ENCODE results near the gene LRRK1. TPM values are rescaled to one million over a fixed set of nuclear protein-coding genes. Genes with fewer than 3 reads are reported as not detected.

Gene LRRK1
- total RNA-seq, 1 donor from 2014 or later = 21.1 TPM

DNA sequence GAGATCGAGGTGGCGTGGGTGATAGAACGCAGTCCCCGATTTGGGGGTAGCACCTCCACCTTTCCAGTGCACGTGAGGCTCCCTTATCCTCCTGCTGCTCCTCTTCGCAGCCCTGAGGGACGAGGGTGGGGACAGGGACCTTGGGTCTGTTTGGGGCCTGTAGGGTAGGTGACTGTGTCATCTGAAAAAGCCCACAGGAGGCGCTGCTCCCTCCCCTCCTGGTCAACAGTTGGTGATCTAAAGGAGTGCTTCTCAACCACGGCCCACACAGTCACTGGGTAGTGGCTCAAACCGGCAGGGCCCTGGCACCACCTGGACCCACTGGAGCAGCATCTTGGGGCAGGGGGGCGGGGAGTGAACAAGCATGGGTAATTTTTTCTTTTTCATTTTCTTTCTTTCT, 7.1 kb downstream of the LRRK1 start:
- Histone ChIP-seq H3K4me1 (no peaks in the 10 kb centered on the region), H3K4me3 (no peak overlapping the region), H3K9me3 (no peaks in the 10 kb centered on the region), H3K27ac (no peak overlapping the region), H3K27me3 (no peaks in the 10 kb centered on the region), H3K36me3 (peaks cover 0 to 6% of the 10 kb centered on the region in 2 donors)
- peak in 1 of 2 donors; percentile 79 for DNase-seq (ENCODE audit: extremely low spot score in 2 of 2)
- TF ChIP-seq POLR2AphosphoS5 (IDR thresholded peaks at IDR 0.05; ENCODE audit: insufficient read depth in 1 of 2, low read depth in 1 of 2) = no peak
- intact Hi-C loops (cut with DNase I) = no loop called here

- H3K4me3 ChIP-seq = no peak overlapping the region
- H3K27me3 ChIP-seq = no peaks in the 10 kb centered on the region
- intact Hi-C loops (cut with DNase I) = no loop called here
- no peak overlapping the region for H3K27ac ChIP-seq
- no peak for TF ChIP-seq POLR2AphosphoS5 (IDR thresholded peaks at IDR 0.05; ENCODE audit: insufficient read depth in 1 of 2, low read depth in 1 of 2)
- TF ChIP-seq POLR2A (IDR thresholded peaks at IDR 0.05) = no peak
- DNase-seq (ENCODE audit: extremely low spot score in 2 of 2) = peak in 1 of 2 donors; percentile 16
- H3K9me3 ChIP-seq = no peaks in the 10 kb centered on the region
- H3K36me3 ChIP-seq = peaks cover 0 to 6% of the 10 kb centered on the region in 2 donors
- no peaks in the 10 kb centered on the region for H3K4me1 ChIP-seq
Measured at GRCh38 chr15:100926971-100927756, 8.0 kb downstream of the LRRK1 start.

GRCh38 chr15:100928632-100929280, 9.6 kb downstream of the LRRK1 start:
- Histone ChIP-seq H3K36me3 (peaks cover 0 to 6% of the 10 kb centered on the region in 2 donors), H3K27me3 (no peaks in the 10 kb centered on the region), H3K4me1 (no peaks in the 10 kb centered on the region), H3K4me3 (no peak overlapping the region), H3K27ac (no peak overlapping the region), H3K9me3 (no peaks in the 10 kb centered on the region)
- intact Hi-C loops (cut with DNase I) = no loop called here
- no peak for TF ChIP-seq CTCF (IDR thresholded peaks at IDR 0.05)
- TF ChIP-seq POLR2AphosphoS5 (IDR thresholded peaks at IDR 0.05; ENCODE audit: insufficient read depth in 1 of 2, low read depth in 1 of 2) = no peak
- TF ChIP-seq POLR2A (IDR thresholded peaks at IDR 0.05) = no peak
- no peak for DNase-seq (ENCODE audit: extremely low spot score in 2 of 2)

- peaks cover 0 to 6% of the 10 kb centered on the region in 2 donors for H3K36me3 ChIP-seq
- H3K27me3 ChIP-seq = no peaks in the 10 kb centered on the region
- TF ChIP-seq POLR2AphosphoS5 (IDR thresholded peaks at IDR 0.05; ENCODE audit: insufficient read depth in 1 of 2, low read depth in 1 of 2) = no peak
- no peak overlapping the region for H3K27ac ChIP-seq
- H3K4me3 ChIP-seq = no peak overlapping the region
- no peaks in the 10 kb centered on the region for H3K4me1 ChIP-seq
- H3K9me3 ChIP-seq = no peaks in the 10 kb centered on the region
- DNase-seq (ENCODE audit: extremely low spot score in 2 of 2) = no peak
- intact Hi-C loops (cut with DNase I) = no loop called here
Measured at GRCh38 chr15:100929641-100930042, 10.5 kb downstream of the LRRK1 start.

- intact Hi-C loops (cut with DNase I) = no loop called here
- no peaks in the 10 kb centered on the region for H3K27me3 ChIP-seq
- no peak overlapping the region for H3K27ac ChIP-seq
- H3K4me3 ChIP-seq = no peak overlapping the region
- DNase-seq (ENCODE audit: extremely low spot score in 2 of 2) = no peak
- peaks cover 0 to 6% of the 10 kb centered on the region in 2 donors for H3K36me3 ChIP-seq
- no peaks in the 10 kb centered on the region for H3K9me3 ChIP-seq
- H3K4me1 ChIP-seq = no peaks in the 10 kb centered on the region
- TF ChIP-seq POLR2A (IDR thresholded peaks at IDR 0.05) = no peak
- TF ChIP-seq CTCF (IDR thresholded peaks at IDR 0.05) = no peak
- TF ChIP-seq POLR2AphosphoS5 (IDR thresholded peaks at IDR 0.05; ENCODE audit: insufficient read depth in 1 of 2, low read depth in 1 of 2) = no peak
Measured at GRCh38 chr15:100930306-100930848, 11.2 kb downstream of the LRRK1 start.

- Histone ChIP-seq H3K27me3 (no peaks in the 10 kb centered on the region), H3K27ac (no peak overlapping the region), H3K36me3 (no peaks in the 10 kb centered on the region), H3K9me3 (no peaks in the 10 kb centered on the region), H3K4me1 (no peaks in the 10 kb centered on the region), H3K4me3 (no peak overlapping the region)
- no peak for TF ChIP-seq POLR2AphosphoS5 (IDR thresholded peaks at IDR 0.05; ENCODE audit: insufficient read depth in 1 of 2, low read depth in 1 of 2)
- TF ChIP-seq POLR2A (IDR thresholded peaks at IDR 0.05) = no peak
- TF ChIP-seq CTCF (IDR thresholded peaks at IDR 0.05) = no peak
- no peak for DNase-seq (ENCODE audit: extremely low spot score in 2 of 2)
- intact Hi-C loops (cut with DNase I) = no loop called here
Measured at GRCh38 chr15:100931143-100931890, 12.2 kb downstream of the LRRK1 start.
